ENCODE results near the gene MYL2. TPM values are rescaled to one million over a fixed set of nuclear protein-coding genes. Genes with fewer than 3 reads are reported as not detected.

The MYL2 gene
- total and polyA plus RNA-seq, 4 donors, result 0.22 TPM; not detected in 3

DNA sequence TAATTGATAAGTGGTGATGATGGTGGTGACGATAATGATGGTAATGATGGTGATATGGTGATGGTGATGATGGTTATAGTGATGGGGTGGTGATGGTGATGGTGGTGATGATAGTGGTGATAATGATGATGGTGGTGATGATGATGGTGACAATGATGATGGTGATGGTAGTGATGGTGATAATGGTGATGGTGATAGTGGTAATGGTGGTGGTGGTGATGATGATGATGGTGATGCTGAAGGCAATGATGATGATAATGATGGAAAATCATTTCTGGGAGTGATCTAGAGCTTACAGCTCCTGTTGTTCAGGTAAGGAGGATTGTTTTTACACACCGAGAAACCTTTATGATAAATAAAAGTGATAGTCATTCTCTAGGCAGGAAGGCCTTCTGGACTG lies 39.7 kb downstream of the MYL2 start:
- Histone ChIP-seq H3K9ac (ENCODE audit: low read depth in 1 of 2, low read length in 2 of 2) (no peak overlapping the region), H3K4me1 (ENCODE audit: control insufficient read depth in 4 of 4, insufficient read depth in 4 of 4, low read length in 3 of 4) (no peaks in the 10 kb centered on the region), H3K27ac (ENCODE audit: low read depth in 1 of 2, low read length in 2 of 2) (no peak overlapping the region), H3K36me3 (ENCODE audit: control insufficient read depth in 4 of 4, insufficient read depth in 3 of 4, low read depth in 1 of 4, low read length in 3 of 4) (no peaks in the 10 kb centered on the region), H3K4me3 (ENCODE audit: low read depth in 1 of 3, low read length in 3 of 3) (no peak overlapping the region), H3K27me3 (ENCODE audit: control insufficient read depth in 4 of 4, insufficient read depth in 4 of 4, low read length in 3 of 4) (no peaks in the 10 kb centered on the region), H3K9me3 (ENCODE audit: control insufficient read depth in 4 of 4, low read length in 3 of 4) (no peaks in the 10 kb centered on the region)
- no peak for TF ChIP-seq FOXA2 (IDR thresholded peaks at IDR 0.05)
- TF ChIP-seq CTCF (IDR thresholded peaks at IDR 0.05; ENCODE audit: low read depth, low read length, missing input control), result no peak
- no peak for TF ChIP-seq RAD21 (IDR thresholded peaks at IDR 0.05)
- TF ChIP-seq, protein P1, sequence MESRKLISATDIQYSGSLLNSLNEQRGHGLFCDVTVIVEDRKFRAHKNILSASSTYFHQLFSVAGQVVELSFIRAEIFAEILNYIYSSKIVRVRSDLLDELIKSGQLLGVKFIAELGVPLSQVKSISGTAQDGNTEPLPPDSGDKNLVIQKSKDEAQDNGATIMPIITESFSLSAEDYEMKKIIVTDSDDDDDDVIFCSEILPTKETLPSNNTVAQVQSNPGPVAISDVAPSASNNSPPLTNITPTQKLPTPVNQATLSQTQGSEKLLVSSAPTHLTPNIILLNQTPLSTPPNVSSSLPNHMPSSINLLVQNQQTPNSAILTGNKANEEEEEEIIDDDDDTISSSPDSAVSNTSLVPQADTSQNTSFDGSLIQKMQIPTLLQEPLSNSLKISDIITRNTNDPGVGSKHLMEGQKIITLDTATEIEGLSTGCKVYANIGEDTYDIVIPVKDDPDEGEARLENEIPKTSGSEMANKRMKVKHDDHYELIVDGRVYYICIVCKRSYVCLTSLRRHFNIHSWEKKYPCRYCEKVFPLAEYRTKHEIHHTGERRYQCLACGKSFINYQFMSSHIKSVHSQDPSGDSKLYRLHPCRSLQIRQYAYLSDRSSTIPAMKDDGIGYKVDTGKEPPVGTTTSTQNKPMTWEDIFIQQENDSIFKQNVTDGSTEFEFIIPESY (IDR thresholded peaks at IDR 0.05), result no peak
- TF ChIP-seq YY1 (IDR thresholded peaks at IDR 0.05), result no peak
- no peak for TF ChIP-seq SP1 (IDR thresholded peaks at IDR 0.05)
- no peak for TF ChIP-seq NR2F2 (IDR thresholded peaks at IDR 0.05)
- TF ChIP-seq JUND (IDR thresholded peaks at IDR 0.05), result no peak
- TF ChIP-seq EGR1 (IDR thresholded peaks at IDR 0.05; ENCODE audit: low read depth in 2 of 2), result no peak
- TF ChIP-seq MAX (IDR thresholded peaks at IDR 0.05), result no peak
- no peak for DNase-seq (ENCODE audit: low spot score)
- 83% methylated on average over 2 of the region's 2 CpGs for WGBS

DNA sequence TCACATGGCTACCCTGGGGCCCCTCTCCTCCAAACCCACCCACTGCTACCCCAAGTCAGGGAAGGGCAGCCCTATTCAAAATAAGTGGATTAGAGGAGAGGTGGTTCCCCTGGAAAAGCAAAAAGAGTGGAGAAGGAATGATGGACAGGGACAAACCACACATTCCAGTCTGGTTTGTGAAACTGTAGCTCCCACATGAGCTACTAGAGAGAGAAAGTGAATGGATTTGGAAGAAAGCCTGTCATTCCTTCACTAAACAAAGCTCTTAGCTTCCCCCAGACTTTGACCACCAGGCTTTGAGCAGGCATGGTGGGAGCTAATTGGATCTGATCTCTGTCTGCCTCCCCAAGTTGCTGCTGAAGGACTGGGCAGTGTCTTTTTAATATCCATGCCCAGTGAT lies 45.6 kb downstream of the MYL2 start:
- Histone ChIP-seq H3K36me3 (ENCODE audit: control insufficient read depth in 4 of 4, insufficient read depth in 3 of 4, low read depth in 1 of 4, low read length in 3 of 4) (no peaks in the 10 kb centered on the region), H3K4me3 (ENCODE audit: low read depth in 1 of 3, low read length in 3 of 3) (no peak overlapping the region), H3K9ac (ENCODE audit: low read depth in 1 of 2, low read length in 2 of 2) (no peak overlapping the region), H3K27ac (ENCODE audit: low read depth in 1 of 2, low read length in 2 of 2) (no peak overlapping the region), H3K4me1 (ENCODE audit: control insufficient read depth in 4 of 4, insufficient read depth in 4 of 4, low read length in 3 of 4) (no peaks in the 10 kb centered on the region), H3K27me3 (ENCODE audit: control insufficient read depth in 4 of 4, insufficient read depth in 4 of 4, low read length in 3 of 4) (no peaks in the 10 kb centered on the region), H3K9me3 (ENCODE audit: control insufficient read depth in 4 of 4, low read length in 3 of 4) (peaks cover 0 to under 1% (median 0%) of the 10 kb centered on the region in 4 donors)
- TF ChIP-seq, protein P1 (IDR thresholded peaks at IDR 0.05), result no peak
- no peak for TF ChIP-seq TAF1 (conservative IDR thresholded peaks at IDR 0.05)
- no peak for TF ChIP-seq NR2F2 (IDR thresholded peaks at IDR 0.05)
- no peak for TF ChIP-seq EGR1 (IDR thresholded peaks at IDR 0.05; ENCODE audit: low read depth in 2 of 2)
- no peak for TF ChIP-seq RAD21 (IDR thresholded peaks at IDR 0.05)
- DNase-seq (ENCODE audit: low spot score), result no peak

- TF ChIP-seq RAD21 (IDR thresholded peaks at IDR 0.05) (no peak), JUND (IDR thresholded peaks at IDR 0.05) (no peak), GABPA (IDR thresholded peaks at IDR 0.05 in 1 of 2, conservative IDR thresholded peaks at IDR 0.05 in 1 of 2) (no peak), HNF4G (IDR thresholded peaks at IDR 0.05) (no peak), TAF1 (conservative IDR thresholded peaks at IDR 0.05) (no peak)
- Histone ChIP-seq H3K4me1 (ENCODE audit: control insufficient read depth in 4 of 4, insufficient read depth in 4 of 4, low read length in 3 of 4) (no peaks in the 10 kb centered on the region), H3K36me3 (ENCODE audit: control insufficient read depth in 4 of 4, insufficient read depth in 3 of 4, low read depth in 1 of 4, low read length in 3 of 4) (no peaks in the 10 kb centered on the region), H3K9me3 (ENCODE audit: control insufficient read depth in 4 of 4, low read length in 3 of 4) (peaks cover 0 to 5% (median 0%) of the 10 kb centered on the region in 4 donors), H3K27ac (ENCODE audit: low read depth in 1 of 2, low read length in 2 of 2) (no peak overlapping the region), H3K9ac (ENCODE audit: low read depth in 1 of 2, low read length in 2 of 2) (no peak overlapping the region), H3K4me3 (ENCODE audit: low read depth in 1 of 3, low read length in 3 of 3) (no peak overlapping the region), H3K27me3 (ENCODE audit: control insufficient read depth in 4 of 4, insufficient read depth in 4 of 4, low read length in 3 of 4) (no peaks in the 10 kb centered on the region)
- no peak for DNase-seq (ENCODE audit: low spot score)
- 80% methylated on average over 2 of the region's 2 CpGs for WGBS
These were observed 46.0 kb downstream of the MYL2 start for GRCh38 chr12:110874351-110874750.
